ENCODE measurements around the gene BIRC2. TPM values are rescaled to one million over a fixed set of nuclear protein-coding genes. Genes with fewer than 3 reads are reported as not detected.

Gene BIRC2
- total RNA-seq, 1 donor from 2014 or later = 69.9 TPM

Other genes starting within 250 kb of the BIRC2 start
- 122 and 129 TPM in 2 replicates for gene YAP1, start 236.8 kb upstream of the BIRC2 start, total RNA-seq
- 2.2 and 2.6 TPM in 2 replicates for gene BIRC3, start 29.7 kb upstream of the BIRC2 start, total RNA-seq
- gene TMEM123, start 105.6 kb downstream of the BIRC2 start, total RNA-seq = 218 and 234 TPM in 2 replicates
- gene MMP7, start 183.5 kb downstream of the BIRC2 start, total RNA-seq = 2.6 and 8.4 TPM in 2 replicates

Data from astrocyte (in vitro differentiated cells and primary cell).